GM21737 (cell line): Measurements from ENCODE around the gene VGF.

Experiments
- ATAC-seq: cut with Tn5 transposase; IDR thresholded peaks from one replicate; pipeline ENCODE4 v1.9.1; 2021; ENCODE audit warnings: mild to moderate bottlenecking, moderate library complexity; ENCODE audit not compliant: unreplicated experiment

Gene VGF

DNA sequence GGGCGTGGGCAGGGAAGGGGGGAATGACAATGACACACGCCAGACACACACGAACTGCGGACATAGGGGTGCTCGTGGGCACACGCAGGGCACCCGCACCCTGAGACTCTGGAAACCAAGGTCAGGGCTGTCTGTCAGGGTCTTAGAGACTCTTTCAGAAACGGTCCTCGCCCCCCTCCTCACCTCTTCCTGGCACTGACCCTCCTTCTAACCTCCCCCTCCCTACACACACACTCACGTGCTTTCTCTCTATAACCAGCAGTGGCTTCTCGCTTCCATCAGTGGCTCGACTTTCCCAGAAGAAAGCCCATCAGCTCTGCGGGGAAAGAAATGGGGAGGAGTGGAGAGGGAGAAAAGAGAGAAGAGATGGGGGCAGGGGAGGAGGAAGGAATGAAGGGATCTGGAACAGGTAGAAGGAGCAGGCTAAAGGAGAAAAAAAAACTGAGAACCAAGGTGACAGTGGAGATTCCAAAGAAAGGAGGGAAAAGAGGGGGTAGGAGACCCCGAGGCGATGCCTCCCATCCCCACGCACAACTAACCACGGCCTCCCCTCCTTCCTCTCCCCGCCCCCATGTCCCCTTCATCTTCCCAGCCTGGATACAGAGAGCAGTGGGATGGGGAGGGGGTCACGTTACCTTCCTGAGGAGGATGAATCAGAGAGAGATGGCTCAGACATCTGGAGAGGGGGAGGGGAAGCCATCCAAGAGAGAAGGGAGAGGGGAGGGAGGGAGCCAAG is 1.7 kb upstream of the VGF start:
- ATAC-seq: no peak

DNA sequence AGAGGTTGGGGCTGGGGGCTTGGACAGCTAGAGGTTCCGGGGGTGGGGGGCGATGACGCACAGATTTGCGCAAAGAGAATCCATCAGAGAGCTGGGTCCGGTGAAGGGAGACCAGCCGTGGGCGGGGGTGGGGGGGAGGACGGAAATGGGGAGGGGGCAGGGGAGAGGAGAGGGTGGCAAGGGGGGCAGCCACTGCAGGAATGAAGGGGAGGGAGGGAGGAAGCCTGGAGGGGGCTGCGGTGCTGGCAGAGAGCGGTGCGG is 1.2 kb upstream of the VGF start:
- no peak for ATAC-seq

DNA sequence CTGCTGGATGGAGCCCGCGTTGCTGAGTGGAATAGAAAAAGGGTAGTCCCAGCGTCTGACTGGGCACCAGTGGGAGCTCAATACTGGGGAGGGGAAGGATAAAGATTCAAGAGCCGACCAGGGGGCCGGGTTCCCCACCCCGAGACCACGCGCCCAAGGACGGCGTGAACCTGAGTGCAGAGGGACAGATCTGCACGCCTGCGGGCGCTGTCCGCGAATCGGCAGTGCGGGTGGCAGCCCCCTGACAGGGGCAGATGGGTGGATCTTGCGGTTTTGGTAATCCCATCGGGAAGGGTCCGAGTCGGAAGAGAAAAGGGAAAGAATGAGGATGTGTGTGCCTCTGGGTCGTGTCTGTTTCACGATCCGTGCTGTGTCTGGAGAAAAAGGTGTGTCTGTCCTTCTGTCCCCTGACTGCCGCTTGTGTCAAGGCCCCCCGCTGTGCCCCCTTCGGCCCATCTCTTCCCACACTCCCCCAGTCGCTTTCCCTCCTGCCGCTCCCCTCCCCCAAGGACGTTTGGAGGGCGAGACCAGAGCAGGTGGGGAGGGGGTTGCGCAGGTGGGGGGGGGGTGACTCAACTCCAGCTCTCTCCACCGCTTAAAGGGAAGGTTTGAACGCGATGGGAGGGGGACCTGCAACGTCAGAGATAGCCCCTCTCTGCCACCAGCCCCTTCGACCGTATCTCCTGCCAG is 734 bp upstream of the VGF start:
- ATAC-seq: no peak

DNA sequence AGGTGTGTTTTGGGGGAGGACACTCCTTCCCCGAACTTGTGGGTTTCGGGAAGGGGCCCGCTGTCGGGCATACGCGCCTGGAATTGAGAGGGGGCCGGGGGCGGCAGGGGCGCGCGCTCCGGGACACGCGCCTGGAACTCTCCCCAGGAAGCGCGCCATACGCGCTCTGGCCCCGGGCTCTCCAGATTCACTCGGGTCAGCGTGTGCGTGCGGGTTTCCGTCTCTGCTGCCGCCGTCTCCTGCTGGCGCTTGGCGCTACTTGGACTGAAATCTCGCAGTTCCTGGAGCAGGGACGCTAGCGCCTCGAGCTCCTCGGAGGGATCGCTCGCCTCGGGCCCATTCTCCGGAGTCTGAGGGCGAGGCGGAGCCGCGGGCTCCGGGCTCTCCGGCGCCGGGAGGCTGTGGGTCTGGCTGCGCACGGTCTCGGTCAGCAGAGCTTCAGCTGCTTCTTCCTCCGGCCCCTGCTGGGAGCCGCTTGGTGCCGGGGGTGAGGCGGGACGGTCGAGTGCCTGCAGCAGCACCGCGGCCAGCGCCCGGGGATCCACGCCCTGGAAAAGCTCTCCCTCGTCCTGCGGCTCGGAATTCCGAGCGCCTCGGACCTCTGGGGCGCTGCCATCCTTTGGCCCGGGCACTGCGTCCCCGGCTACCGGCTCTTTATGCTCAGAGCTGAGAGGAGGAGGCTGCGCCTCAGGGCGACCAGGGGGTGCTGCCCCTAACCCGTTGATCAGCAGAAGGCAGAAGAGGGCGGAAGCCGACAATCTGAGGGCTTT is 1.1 kb downstream of the VGF start:
- no peak for ATAC-seq

DNA sequence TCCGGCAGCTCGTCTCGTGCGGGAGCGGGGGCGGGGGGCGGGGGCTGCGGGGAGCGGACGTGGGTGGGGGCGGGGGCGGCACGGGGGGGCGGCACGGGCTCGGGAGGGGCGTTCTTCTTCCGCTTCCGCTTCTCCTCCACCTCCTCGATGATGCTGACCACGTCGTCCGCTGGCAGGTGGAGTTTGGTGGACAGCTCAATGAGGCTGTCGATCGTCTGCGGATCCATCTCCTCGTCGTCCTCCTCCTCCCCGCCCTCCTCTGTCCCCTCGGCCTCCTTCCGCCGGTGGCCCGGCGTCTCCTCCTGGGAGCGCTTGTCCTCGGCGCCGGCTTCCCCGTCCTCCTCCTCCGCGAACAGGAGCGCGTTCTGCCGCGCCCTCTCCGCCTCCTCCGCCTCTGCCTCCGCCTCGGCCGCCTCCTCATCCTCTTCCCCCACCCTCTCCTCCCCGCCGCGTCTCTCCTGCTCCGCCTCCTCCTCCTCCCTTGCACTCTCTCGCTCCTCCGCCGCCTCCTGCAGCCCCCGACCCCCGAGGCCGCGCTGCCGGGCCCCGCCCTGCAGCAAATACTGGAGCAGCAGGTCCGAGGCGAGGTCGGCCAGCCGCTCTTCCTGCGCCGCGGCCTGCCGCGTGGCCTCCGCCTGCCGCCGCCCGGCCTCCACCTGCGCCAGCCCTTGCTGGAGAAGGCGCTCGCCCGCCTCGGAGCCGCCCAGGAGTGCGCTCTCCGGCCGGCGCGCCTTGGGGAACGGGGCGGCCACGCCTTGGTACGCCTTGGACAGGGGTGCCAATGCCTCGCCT is 1.9 kb downstream of the VGF start:
- ATAC-seq: no peak

DNA sequence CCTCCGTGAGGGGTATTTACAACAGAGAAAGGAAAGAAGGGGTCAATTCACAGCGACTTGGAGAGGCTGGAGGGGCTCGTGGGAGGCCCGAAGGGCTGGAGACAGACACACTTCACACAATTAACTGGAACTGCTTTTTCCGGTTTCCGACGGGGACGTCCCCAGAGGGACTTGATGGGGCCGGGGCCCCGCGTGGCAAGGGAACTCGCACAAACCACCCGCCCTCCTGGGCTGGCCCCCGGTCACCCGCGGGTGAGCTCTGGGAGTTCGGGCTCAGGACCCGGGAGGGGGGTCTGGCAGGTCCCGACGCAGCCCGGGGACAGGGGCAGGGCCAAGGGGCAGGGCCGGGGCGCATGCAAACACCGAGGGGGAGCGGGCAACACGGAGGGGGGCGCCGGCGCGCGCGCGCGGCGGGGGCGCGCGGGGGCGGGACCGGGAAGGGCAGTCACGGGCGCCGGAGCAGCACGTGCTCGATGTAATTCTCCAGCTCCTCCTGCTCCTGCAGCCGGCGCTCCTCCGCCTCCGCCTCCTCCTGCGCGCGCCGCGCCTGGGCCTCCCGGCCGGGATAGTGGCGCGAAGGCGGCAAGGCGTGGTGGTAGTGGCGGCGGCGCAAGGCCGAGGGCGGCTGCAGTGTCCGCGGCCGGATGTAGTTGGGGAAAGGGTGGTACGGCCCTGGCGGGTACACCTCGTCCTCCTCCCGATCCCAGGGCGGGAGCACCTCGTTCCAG is 2.7 kb downstream of the VGF start:
- ATAC-seq: no peak

DNA sequence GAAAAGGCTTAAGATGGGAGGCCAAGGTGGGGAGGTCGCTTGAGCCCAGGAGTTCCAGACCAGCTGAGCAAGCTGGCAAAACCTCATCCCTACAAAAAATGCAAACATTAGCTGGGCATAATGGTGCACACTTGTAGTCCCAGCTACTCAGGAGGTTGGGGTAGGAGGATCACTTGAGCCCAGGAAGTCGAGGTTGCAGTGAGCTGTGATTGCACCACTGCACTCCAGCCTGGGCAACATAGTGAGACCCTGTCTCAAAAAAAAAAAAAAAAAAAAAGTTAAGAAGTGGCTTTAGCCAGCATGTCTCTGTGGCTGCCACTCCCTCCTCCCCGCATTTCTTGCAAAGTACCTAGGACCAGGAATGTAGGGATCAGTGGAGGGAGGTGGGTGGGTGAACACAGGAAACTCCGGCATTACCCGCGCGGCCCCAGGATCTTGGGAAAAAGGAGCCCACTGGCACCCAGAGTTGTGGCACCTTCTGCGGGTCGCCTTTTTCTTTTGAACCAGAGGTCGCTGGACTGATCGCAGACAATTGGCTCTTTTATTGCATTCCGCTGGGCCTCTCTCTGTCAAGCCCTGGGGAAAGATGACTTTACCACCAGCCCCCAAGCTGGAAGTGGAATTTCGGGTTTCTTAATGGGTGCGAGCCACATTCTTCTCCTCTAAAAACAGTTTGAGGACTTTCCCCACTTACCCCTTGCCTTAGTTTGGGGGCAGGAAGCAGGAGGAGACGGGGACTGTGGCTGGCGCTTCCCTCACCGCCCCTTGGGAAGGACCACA is 3.5 kb downstream of the VGF start:
- no peak for ATAC-seq

DNA sequence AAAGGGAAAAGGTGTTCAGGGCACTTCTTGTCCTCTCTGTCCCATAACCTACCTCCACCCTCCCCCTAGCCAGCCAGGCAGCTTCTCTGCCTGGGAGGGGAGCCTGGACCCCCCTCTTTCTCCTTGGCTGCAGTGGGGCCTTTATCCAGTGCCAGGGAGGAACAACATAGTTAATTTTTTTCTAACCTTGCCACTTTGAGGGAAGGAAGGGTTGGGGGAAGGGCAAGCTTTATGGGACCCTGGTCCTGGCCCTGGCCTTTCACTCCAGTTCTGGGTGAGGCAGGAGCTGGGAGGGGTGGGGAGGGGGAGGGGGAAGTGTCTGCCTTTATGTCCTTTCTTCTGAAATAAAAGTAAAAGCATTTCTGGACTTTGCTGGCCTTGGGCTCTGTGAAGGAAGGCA is 4.5 kb downstream of the VGF start:
- ATAC-seq: no peak

DNA sequence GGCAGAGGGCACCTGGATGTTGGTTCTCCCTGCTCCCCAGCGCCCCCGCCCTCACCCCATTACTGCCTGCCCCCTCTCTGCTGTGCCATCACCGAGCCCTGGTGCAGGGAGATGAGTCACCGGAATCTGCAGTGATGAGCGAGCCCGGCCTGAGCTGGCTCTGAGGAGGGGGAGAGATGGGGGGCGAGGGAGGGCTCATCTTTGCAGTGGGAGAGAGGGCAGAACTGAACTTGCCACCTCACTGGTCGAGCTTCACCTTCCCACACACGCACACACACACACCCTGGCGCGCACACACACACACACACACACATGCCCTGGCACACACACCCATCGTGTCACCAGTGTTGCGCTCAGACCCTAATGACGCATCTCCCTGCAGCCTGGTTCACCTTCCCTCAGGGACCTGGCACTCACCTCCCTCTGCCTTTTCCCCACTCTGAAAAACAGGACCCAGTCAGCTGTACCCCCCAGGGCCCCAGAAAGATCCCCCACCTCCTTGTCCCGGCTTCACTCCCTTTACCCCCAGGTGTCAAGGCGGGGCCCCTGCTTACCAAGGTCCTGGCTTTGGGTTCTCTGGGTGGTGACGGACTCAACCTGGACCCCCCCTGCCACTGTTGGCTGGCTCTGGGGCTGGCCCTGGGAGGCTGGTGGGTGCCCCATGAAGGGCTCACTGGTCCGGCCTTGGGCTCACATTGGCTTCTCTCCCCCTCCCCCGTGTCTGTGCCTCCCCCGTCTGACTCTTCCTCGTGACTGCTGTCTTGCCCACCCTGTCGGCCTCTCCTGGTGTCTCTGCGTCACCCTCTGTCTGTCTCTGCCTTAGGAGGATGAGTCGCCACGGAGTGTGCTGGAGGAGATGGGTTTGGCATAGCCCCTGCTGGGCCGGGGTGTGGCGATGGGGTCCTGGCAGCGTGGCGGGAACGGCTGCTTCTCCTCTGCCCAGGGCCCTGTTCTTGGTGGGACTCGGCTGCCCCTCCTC is 5.4 kb downstream of the VGF start:
- no peak for ATAC-seq

DNA sequence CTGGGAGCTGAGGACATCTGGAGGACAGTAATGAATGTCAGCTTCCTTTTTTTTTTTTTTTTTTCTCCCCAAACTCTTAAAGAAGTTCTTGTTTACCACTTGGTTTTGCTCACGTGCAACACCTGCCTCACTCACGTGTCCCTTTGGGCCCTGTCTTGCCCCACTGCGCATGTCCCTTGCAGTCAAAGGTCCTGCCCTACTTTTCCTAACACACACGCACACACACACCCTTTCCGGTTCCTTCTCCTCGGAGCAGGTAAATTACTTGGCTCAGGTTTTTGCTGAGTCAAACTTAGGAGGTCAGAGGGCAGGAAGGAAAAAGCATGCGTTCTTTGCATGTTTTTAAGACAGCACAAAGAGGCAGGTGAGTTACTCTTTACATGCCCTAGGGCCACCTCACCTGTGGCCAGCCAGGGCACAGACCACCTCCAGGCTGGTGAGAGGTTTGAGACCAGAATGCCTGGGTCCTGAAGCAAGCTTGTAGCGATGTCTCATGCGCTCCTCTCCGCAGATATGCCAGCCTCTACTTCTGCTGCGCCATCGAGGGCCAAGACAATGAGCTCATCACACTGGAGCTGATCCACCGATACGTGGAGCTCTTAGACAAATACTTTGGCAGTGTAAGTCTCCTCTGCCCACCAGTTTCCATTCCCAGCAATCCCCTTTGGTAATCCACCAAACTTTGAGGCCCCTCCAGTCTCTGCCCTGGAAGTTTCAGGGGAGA is 8.3 kb downstream of the VGF start:
- no peak for ATAC-seq

DNA sequence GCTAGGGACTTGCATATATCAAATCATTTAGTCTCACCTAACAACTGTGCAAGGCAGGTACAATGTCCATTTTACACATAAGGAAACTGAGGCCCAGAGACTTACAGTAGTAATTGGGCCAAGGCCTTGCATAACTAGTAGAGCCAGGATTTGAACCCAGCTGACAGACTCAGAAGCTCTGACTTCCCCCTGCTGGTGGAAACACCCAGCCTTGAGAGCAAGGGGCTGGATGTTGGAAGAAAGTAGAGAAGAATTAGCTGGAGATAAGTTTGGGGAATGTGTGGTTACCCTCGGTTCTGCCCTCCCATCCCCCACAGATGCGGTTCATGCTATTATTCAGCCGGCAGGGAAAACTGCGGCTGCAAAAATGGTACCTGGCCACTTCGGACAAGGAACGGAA is 9.1 kb downstream of the VGF start:
- ATAC-seq: no peak

DNA sequence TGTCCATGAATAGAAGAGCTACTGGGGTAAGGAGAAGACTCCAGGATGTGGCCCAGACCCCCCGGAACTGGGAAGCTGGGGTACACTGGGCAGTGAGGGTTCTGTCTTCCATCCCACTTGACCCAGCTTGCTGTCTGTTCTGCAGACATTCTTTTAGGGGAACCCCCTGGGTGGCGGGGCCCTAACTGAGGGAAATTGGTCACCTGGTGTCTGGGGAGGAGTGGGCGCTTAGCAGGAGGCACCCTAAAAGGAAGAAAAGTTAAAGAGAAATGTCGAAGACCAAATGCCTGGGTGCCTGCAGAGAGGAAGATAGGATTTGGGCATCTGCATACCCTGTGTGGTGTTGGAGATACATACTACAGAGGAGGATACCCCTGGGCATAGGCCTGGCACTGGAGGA is 10.1 kb downstream of the VGF start:
- ATAC-seq: no peak

DNA sequence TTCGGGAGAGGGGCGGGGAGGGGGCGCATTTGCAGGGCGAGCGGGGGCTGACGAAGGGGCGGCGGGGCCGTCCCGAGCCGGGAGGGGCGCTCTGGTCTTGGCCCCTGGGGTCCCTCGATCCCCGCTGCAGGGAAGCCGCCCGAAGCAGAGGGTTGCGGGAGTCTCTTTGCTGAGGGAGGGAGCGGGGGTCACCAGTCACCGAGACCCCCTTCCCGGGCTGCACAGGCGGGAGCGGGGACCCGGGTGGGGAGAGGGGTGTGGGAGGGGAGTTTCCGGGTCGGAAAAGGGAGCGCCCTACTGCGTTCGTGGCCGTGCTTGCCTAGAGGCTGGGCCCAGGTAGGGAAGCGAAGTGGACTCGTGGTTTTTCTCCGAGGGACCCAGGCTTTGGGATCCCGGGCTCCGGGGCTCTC is 10.7 kb downstream of the VGF start:
- peak; percentile 14 for ATAC-seq

DNA sequence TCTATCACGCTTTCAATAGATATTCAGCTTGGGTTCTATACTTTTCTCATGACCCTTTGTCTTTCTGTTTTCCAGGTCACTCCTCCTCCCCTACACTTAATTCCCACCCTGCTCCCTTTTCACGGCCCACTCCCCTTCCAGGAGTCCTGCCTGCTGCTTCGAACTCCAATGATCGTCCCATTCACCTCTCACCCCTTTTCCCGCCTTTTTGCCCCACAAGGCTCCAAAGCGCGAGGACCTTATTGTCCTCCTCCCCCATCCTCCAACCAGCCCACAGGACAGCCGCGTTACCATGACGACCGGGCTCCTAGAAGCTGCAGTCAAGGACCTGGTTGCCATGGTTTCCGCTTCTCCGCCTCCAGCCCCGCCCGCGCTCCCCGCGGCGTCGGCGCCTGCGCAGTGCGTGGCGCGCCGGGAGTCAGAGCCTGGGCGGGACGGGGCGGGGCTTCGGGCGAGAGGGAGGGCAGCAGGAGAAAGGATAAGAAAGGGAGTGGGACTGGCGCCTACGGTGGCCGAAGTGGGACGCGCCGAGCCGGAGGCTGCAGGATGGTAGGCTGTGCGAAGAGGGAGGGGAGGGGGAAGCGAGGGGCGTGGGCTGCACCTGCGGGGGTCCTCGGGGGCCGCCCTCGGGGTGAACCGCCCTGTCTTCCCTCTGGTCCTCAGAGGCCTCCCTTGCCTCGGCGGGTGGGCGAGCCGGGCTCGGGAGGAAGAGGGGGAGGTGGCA is 11.2 kb downstream of the VGF start, which contains the start of gene AP1S1:
AP1S1 (plus strand) TSS at position 508 of the 724 bp plus-strand sequence; CDS start at position 547, 39 bp downstream.
- ATAC-seq: peak; percentile 76

DNA sequence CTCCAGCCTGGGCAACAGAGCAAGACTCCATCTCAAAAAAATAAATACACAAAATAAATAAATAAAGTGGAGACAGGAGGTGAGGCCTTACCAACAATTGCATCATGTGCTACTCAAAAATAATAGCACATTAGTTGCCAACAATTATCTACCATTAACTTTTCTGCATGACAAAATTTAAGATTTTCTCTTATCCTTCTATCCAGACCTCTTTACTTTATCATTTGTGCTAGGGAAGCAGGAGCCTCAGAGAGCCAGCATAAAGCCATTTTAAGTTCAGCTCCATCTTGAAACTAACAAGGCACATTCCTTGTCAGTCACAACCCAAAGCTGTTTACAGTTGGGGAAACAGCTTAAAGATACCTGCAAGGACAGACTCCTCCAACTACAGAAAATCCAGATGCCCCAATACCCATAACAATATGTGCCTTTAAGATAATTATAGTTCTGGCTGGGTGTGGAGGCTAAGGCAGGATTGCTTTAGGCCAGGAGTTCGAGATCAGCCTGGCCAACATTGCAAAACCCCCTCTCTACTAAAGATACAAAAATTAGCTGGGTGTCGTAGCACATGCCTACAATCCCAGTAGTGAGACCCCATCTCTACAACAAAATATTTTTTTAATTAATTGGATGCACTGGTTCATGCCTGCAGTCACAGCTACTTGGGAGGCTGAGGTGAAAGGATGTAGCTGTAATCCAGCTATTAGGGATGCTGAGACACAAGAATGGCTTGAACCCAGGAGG is 13.3 kb downstream of the VGF start:
- ATAC-seq: no peak

DNA sequence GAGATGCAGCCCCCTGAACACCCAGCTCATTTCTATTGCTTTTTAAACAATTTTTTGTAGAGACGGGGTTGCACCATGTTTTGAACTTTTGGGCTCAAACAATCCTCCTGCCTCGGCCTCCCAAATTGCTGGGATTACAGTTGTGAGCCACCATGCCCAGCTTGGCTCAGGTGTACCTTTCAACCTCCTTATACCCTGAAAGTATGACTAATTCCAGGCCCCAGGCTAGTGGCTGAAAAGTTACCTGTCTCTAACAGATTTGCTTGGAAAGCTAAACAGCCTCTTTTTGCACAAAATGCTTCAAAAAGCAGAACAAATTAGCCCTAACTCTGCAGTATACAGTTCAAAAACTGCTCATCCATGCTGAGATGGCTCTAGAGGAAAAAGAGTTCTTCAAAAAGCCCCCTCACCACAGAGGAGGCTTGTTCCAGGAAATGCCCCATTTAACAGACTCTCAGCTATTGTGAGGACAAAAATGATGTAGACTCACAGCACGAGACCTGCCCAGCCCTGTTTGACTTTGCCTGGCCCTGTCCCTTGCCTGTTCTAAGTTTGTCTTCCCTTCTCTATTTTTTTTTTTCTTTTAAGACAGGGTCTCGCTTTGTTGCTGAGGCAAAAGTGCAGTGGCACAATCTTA is 24.5 kb downstream of the VGF start:
- no peak for ATAC-seq
